Right atrium auricular region (tissue), 2 donors: ENCODE results near the gene RPRD1A. TPM values are rescaled to one million over a fixed set of nuclear protein-coding genes. Genes with fewer than 3 reads are reported as not detected.
"Not testable (repeated sequence)": the region's sequence is repeated elsewhere in the genome, so short reads cannot be mapped to it uniquely, and the experiment has no call there.

Source experiments
- DNase-seq: peaks from one replicate; pipeline ENCODE4 v3.0.0-alpha.2; 2019; ENCODE audit warnings: low spot score
- H3K27ac ChIP-seq, 2 donors: fragments of 200-600 bp; sonication (generic); 1 replicate in 1 of 2; 2 replicates in 1 of 2; pipeline ENCODE4 v1.5.1; 2016 to 2019
- H3K27me3 ChIP-seq, 2 donors: fragments of 200-600 bp; sonication (generic); one replicate each; pipeline versions ENCODE4 v1.5.1 to v1.6.0; 2017 to 2019
- H3K36me3 ChIP-seq: fragments of 200-600 bp; sonication (generic); one replicate; pipeline ENCODE4 v1.5.1; 2016
- H3K4me1 ChIP-seq, 2 donors: fragments of 200-600 bp; sonication (generic); one replicate each; pipeline versions ENCODE4 v1.5.1 to v1.6.0; 2017 to 2019
- H3K4me3 ChIP-seq, 2 donors: fragments of 200-600 bp; sonication (generic); 1 replicate in 1 of 2; 2 replicates in 1 of 2; pipeline ENCODE4 v1.5.1; 2017 to 2019; ENCODE audit warnings: mild to moderate bottlenecking in 1 of 2, moderate library complexity in 1 of 2
- H3K9me3 ChIP-seq, 2 donors: fragments of 200-600 bp; sonication (generic); one replicate each; pipeline ENCODE4 v1.5.1; 2019
- total RNA-seq, 2 donors: library from RNA; depleted of rRNA; stranded (reverse); fragments of >200 nt; gene quantifications; one replicate each; pipeline ENCODE4 v1.1.0, GENCODE V29; 2016
- TF ChIP-seq, protein P1 (sequence below), 2 donors: fragments of 200-600 bp; sonication (generic); IDR thresholded peaks; one replicate each; pipeline ENCODE4 v1.5.1; 2019; ENCODE audit warnings: antibody characterized with exemption in 2 of 2

Gene RPRD1A
- total RNA-seq, 2 donors from 2014 or later = 34.2 to 51.7 TPM

DNA sequence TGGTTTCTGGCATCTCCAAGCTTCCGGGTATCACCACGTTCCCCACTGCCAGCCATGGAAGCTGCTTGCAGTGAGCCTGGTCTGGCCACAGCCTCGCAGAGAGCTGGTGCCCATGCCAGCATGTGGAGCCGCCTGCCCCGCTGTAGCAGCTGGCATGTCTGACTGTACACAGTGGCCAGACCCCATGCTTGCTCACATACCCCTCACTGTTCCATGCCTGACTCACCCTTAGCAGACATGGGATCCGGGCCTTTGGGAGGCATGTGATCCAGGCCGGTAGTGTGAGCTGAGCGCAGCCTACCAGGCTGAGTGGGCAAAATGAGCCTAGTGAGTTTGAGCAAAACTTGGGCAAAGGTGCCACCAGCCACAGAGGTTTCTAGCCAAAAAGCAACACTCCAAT lies 18.8 kb upstream of the RPRD1A start:
- DNase-seq = no peak
- TF ChIP-seq, protein P1, sequence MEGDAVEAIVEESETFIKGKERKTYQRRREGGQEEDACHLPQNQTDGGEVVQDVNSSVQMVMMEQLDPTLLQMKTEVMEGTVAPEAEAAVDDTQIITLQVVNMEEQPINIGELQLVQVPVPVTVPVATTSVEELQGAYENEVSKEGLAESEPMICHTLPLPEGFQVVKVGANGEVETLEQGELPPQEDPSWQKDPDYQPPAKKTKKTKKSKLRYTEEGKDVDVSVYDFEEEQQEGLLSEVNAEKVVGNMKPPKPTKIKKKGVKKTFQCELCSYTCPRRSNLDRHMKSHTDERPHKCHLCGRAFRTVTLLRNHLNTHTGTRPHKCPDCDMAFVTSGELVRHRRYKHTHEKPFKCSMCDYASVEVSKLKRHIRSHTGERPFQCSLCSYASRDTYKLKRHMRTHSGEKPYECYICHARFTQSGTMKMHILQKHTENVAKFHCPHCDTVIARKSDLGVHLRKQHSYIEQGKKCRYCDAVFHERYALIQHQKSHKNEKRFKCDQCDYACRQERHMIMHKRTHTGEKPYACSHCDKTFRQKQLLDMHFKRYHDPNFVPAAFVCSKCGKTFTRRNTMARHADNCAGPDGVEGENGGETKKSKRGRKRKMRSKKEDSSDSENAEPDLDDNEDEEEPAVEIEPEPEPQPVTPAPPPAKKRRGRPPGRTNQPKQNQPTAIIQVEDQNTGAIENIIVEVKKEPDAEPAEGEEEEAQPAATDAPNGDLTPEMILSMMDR (IDR thresholded peaks at IDR 0.05) = no peak
- Histone ChIP-seq H3K9me3 (peaks cover 0 to 1% of the 10 kb centered on the region in 2 donors), H3K36me3 (no peaks in the 10 kb centered on the region), H3K4me1 (no peaks in the 10 kb centered on the region), H3K4me3 (no peak overlapping the region), H3K27ac (no peak overlapping the region), H3K27me3 (no peaks in the 10 kb centered on the region)

DNA sequence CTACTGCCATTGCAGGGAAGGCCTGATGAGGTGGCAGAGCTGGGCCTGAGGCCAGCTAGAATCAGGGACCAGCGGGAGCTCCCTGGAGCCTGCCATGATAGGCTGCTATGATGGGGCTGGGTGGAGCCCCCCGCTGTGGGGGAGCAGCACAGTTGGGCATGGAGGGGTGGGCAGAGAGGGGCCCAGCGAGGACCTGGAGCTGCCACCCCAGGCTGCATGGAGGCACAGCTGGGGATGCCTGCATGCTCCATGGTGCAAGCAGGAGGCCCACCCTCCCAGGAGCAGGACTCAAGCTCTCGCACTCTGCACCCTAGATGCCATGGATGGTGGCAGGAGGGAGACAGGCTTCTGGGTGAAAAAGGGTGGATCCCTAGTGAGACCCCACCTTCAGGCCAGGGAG lies 17.8 kb upstream of the RPRD1A start:
- H3K9me3 ChIP-seq = peaks cover 0 to 11% of the 10 kb centered on the region in 2 donors
- no peaks in the 10 kb centered on the region for H3K36me3 ChIP-seq
- no peak for DNase-seq
- no peak overlapping the region for H3K4me3 ChIP-seq
- no peaks in the 10 kb centered on the region for H3K4me1 ChIP-seq
- H3K27me3 ChIP-seq = no peaks in the 10 kb centered on the region
- TF ChIP-seq, protein P1 (IDR thresholded peaks at IDR 0.05) = no peak
- H3K27ac ChIP-seq = no peak overlapping the region

DNA sequence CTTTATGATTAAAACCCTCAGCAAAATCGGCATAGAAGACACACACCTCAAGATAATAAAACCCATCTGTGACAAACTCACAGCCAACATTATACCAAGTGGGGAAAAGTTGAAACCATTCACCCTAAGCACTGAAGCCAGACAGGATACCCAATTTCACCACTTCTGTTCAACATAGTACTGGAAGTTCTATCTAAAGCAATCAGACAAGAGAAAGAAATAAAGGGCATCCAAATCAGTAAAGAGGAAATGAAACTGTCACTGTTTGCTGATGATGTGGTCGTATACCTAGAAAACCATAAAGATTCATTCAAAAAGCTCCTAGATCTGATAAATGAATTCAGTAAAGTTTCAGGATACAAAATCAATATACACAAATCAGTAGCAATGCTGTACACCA lies 16.4 kb upstream of the RPRD1A start:
- no peak for DNase-seq
- Histone ChIP-seq H3K9me3 (peaks cover 0 to 15% of the 10 kb centered on the region in 2 donors), H3K36me3 (no peaks in the 10 kb centered on the region), H3K4me3 (no peak overlapping the region), H3K4me1 (no peaks in the 10 kb centered on the region), H3K27me3 (no peaks in the 10 kb centered on the region), H3K27ac (no peak overlapping the region)
- TF ChIP-seq, protein P1 (IDR thresholded peaks at IDR 0.05) = no peak

DNA sequence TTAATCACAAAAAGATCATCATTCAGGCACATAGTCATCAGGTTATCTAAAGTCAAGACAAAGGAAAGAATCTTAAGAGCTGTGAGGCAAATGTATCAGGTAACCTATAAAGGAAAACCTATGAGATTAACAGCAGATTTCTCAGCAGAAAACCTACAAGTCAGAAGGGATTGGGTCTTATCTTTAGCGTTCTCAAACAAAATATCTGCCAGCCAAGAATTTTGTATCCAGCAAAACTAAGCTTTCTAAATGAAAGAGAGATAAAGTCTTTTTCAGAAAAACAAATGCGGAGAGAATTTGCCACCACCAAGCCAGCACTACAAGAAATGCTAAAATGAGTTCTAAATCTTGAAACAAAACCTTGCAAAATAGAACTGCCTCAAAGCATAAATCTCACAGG lies 13.8 kb upstream of the RPRD1A start:
- DNase-seq, H3K27me3 ChIP-seq, H3K36me3 ChIP-seq, H3K4me1 ChIP-seq, H3K4me3 ChIP-seq, H3K27ac ChIP-seq: not testable (repeated sequence)
- peaks cover 0 to 15% of the 10 kb centered on the region in 2 donors for H3K9me3 ChIP-seq

GRCh38 chr18:36078751-36079529 lies 11.6 kb upstream of the RPRD1A start:
- TF ChIP-seq, protein P1 (IDR thresholded peaks at IDR 0.05) = no peak
- H3K27me3 ChIP-seq = no peaks in the 10 kb centered on the region
- DNase-seq = no peak
- no peak overlapping the region for H3K27ac ChIP-seq
- H3K4me1 ChIP-seq = no peaks in the 10 kb centered on the region
- no peaks in the 10 kb centered on the region for H3K36me3 ChIP-seq
- no peak overlapping the region for H3K4me3 ChIP-seq
- peaks cover 0 to 15% of the 10 kb centered on the region in 2 donors for H3K9me3 ChIP-seq

GRCh38 chr18:36077764-36078163 lies 10.4 kb upstream of the RPRD1A start:
- not testable (repeated sequence) for H3K27me3 ChIP-seq, H3K4me1 ChIP-seq, H3K27ac ChIP-seq, H3K36me3 ChIP-seq, H3K4me3 ChIP-seq, DNase-seq
- peaks cover 0 to 15% of the 10 kb centered on the region in 2 donors for H3K9me3 ChIP-seq
